DOHH2 (cell line): ENCODE results near the gene CNN2.

Experiments used
- H3F3A ChIP-seq: fragments of 200-600 bp; sonication (generic), shearing (Covaris generic); 2 replicates; pipeline ENCODE4 v1.6.0; 2016; ENCODE audit warnings: antibody characterized with exemption, mild to moderate bottlenecking; ENCODE audit not compliant: control insufficient read depth, insufficient read depth
- H3K27ac ChIP-seq: fragments of 200-600 bp; sonication (generic); 2 replicates; pipeline ENCODE4 v1.5.1; 2014; ENCODE audit warnings: low read depth, mild to moderate bottlenecking, low read length, moderate library complexity
- H3K27me3 ChIP-seq: fragments of 200-600 bp; sonication (generic); 2 replicates; pipeline ENCODE4 v1.6.1; 2014; ENCODE audit warnings: mild to moderate bottlenecking, low read length, mixed read lengths; ENCODE audit not compliant: control insufficient read depth
- H3K36me3 ChIP-seq: fragments of 200-600 bp; sonication (generic); 2 replicates; pipeline ENCODE4 v1.6.1; 2014; ENCODE audit warnings: mild to moderate bottlenecking, low read length, moderate library complexity, mixed read lengths; ENCODE audit not compliant: control insufficient read depth
- H3K4me1 ChIP-seq: fragments of 200-600 bp; sonication (generic); 2 replicates; pipeline ENCODE4 v1.6.1; 2014; ENCODE audit warnings: mild to moderate bottlenecking, low read length, mixed read lengths; ENCODE audit not compliant: control insufficient read depth
- H3K4me2 ChIP-seq: fragments of 200-600 bp; sonication (generic); 2 replicates; pipeline ENCODE4 v1.6.0; 2014; ENCODE audit warnings: mild to moderate bottlenecking, low read length, moderate library complexity
- H3K4me3 ChIP-seq: fragments of 200-600 bp; sonication (generic); 2 replicates; pipeline ENCODE4 v1.5.1; 2014; ENCODE audit warnings: mild to moderate bottlenecking, low read length, mixed read lengths
- H3K79me2 ChIP-seq: fragments of 200-600 bp; sonication (generic); 2 replicates; pipeline ENCODE4 v1.6.1; 2014; ENCODE audit warnings: mild to moderate bottlenecking, low read length, mixed read lengths; ENCODE audit not compliant: control insufficient read depth
- H3K9me2 ChIP-seq: fragments of 200-600 bp; sonication (generic); replicated peaks from 2 replicates; pipeline ENCODE4 v1.6.1; 2014; ENCODE audit warnings: mild to moderate bottlenecking, low read length, mixed read lengths; ENCODE audit not compliant: control insufficient read depth
- H3K9me3 ChIP-seq: fragments of 200-600 bp; sonication (generic); 2 replicates; pipeline ENCODE4 v1.6.1; 2014; ENCODE audit warnings: antibody characterized with exemption, low read length, mixed read lengths; ENCODE audit not compliant: control insufficient read depth, insufficient read depth
- H4K20me1 ChIP-seq: fragments of 200-600 bp; sonication (generic); 2 replicates; pipeline ENCODE4 v1.6.0; 2014; ENCODE audit warnings: low read depth, mild to moderate bottlenecking, antibody characterized with exemption, low read length, moderate library complexity; ENCODE audit not compliant: control insufficient read depth, insufficient read depth
- CTCF ChIP-seq: fragments of 200-600 bp; sonication (generic); IDR thresholded peaks from one replicate; pipeline ENCODE4 v1.5.1; 2014; ENCODE audit warnings: antibody characterized with exemption, mild to moderate bottlenecking, low read depth, low read length; ENCODE audit not compliant: poor library complexity, severe bottlenecking
- EZH2phosphoT487 ChIP-seq: fragments of 200-600 bp; sonication (generic); IDR thresholded peaks from 2 replicates; pipeline ENCODE4 v1.6.1; 2017; ENCODE audit warnings: borderline replicate concordance, mild to moderate bottlenecking, antibody characterized with exemption, low read length, moderate library complexity, mixed read lengths

Gene CNN2

GRCh38 chr19:1040476-1041271 is 14.3 kb downstream of the CNN2 start:
- no peak for TF ChIP-seq EZH2phosphoT487
- Histone ChIP-seq H3K9me3 (no peaks in the 10 kb centered on the region), H3F3A (peaks cover 30% of the 10 kb centered on the region), H3K36me3 (peaks cover 48% of the 10 kb centered on the region), H3K79me2 (peaks cover 16% of the 10 kb centered on the region), H3K4me3 (peak overlapping the region; percentile 90), H3K27ac (peak overlapping the region; percentile 99), H3K27me3 (no peaks in the 10 kb centered on the region), H4K20me1 (peaks cover 4% of the 10 kb centered on the region; the same call in 1 of the 2 replicates), H3K4me2 (peak overlapping the region; percentile 89), H3K4me1 (peaks cover 52% of the 10 kb centered on the region), H3K9me2 (no peaks in the 10 kb centered on the region)

- no peak for TF ChIP-seq EZH2phosphoT487
- no peak for TF ChIP-seq CTCF
- Histone ChIP-seq H3K9me2 (no peaks in the 10 kb centered on the region), H3K4me2 (peak overlapping the region; percentile 89), H3F3A (peaks cover 30% of the 10 kb centered on the region), H3K9me3 (no peaks in the 10 kb centered on the region), H4K20me1 (peaks cover 4% of the 10 kb centered on the region; the same call in 1 of the 2 replicates), H3K27me3 (no peaks in the 10 kb centered on the region), H3K4me1 (peaks cover 47% of the 10 kb centered on the region), H3K4me3 (peak overlapping the region; percentile 90), H3K27ac (no peak overlapping the region), H3K79me2 (peaks cover 16% of the 10 kb centered on the region), H3K36me3 (peaks cover 49% of the 10 kb centered on the region)
Observed at GRCh38 chr19:1041272-1041834, 14.9 kb downstream of the CNN2 start.

- H3K4me2 ChIP-seq, result no peak overlapping the region
Observed at GRCh38 chr19:1041835-1042685, 15.7 kb downstream of the CNN2 start.

More at GRCh38 chr19:1041835-1042685, 15.7 kb downstream of the CNN2 start:
- no peak for TF ChIP-seq CTCF
- TF ChIP-seq EZH2phosphoT487, result no peak
- Histone ChIP-seq H3K9me2 (no peaks in the 10 kb centered on the region), H3K36me3 (peaks cover 52% of the 10 kb centered on the region), H3K79me2 (peaks cover 16% of the 10 kb centered on the region), H3F3A (peaks cover 26% of the 10 kb centered on the region), H3K4me1 (peaks cover 41% of the 10 kb centered on the region), H3K4me3 (no peak overlapping the region), H3K9me3 (no peaks in the 10 kb centered on the region), H3K27me3 (no peaks in the 10 kb centered on the region), H3K27ac (no peak overlapping the region), H4K20me1 (peaks cover 4% of the 10 kb centered on the region; the same call in 1 of the 2 replicates)
